ENCODE data around the gene PAFAH1B1.
"Not testable (repeated sequence)": the region's sequence is repeated elsewhere in the genome, so short reads cannot be mapped to it uniquely, and the experiment has no call there.

PAFAH1B1 gene

GRCh38 chr17:2571523-2572303 is 21.7 kb upstream of the PAFAH1B1 start:
- no peaks in the 10 kb centered on the region for H3K9me3 ChIP-seq (ENCODE audit: low read length)
- H3K36me3 ChIP-seq (ENCODE audit: insufficient read depth, low read length) = no peaks in the 10 kb centered on the region
- no peak overlapping the region for H2AFZ ChIP-seq (ENCODE audit: low read depth, low read length)
- H3K27me3 ChIP-seq (ENCODE audit: insufficient read depth, low read length) = peaks cover 3% of the 10 kb centered on the region
- no peak overlapping the region for H3K4me3 ChIP-seq (ENCODE audit: low read length)
- H3K4me1 ChIP-seq (ENCODE audit: insufficient read depth, low read length) = no peaks in the 10 kb centered on the region

GRCh38 chr17:2572304-2572609 is 21.2 kb upstream of the PAFAH1B1 start:
- not testable (repeated sequence) for H3K4me3 ChIP-seq (ENCODE audit: low read length); H3K27me3 ChIP-seq (ENCODE audit: insufficient read depth, low read length); H3K9me3 ChIP-seq (ENCODE audit: low read length); H3K36me3 ChIP-seq (ENCODE audit: insufficient read depth, low read length); H3K4me1 ChIP-seq (ENCODE audit: insufficient read depth, low read length); H2AFZ ChIP-seq (ENCODE audit: low read depth, low read length)

GRCh38 chr17:2580151-2580550 is 13.3 kb upstream of the PAFAH1B1 start:
- Histone ChIP-seq H3K4me3 (ENCODE audit: low read length) (no peak overlapping the region), H3K9me3 (ENCODE audit: low read length) (no peaks in the 10 kb centered on the region), H2AFZ (ENCODE audit: low read depth, low read length) (peak overlapping the region; percentile 66), H3K4me1 (ENCODE audit: insufficient read depth, low read length) (peaks cover 12% of the 10 kb centered on the region), H3K27me3 (ENCODE audit: insufficient read depth, low read length) (no peaks in the 10 kb centered on the region), H3K36me3 (ENCODE audit: insufficient read depth, low read length) (no peaks in the 10 kb centered on the region)

- Histone ChIP-seq H3K36me3 (ENCODE audit: insufficient read depth, low read length) (no peaks in the 10 kb centered on the region), H3K4me1 (ENCODE audit: insufficient read depth, low read length) (peaks cover 12% of the 10 kb centered on the region), H2AFZ (ENCODE audit: low read depth, low read length) (peak overlapping the region; percentile 66), H3K9me3 (ENCODE audit: low read length) (no peaks in the 10 kb centered on the region), H3K4me3 (ENCODE audit: low read length) (peak overlapping the region; percentile 29), H3K27me3 (ENCODE audit: insufficient read depth, low read length) (no peaks in the 10 kb centered on the region)
These were observed 12.8 kb upstream of the PAFAH1B1 start for GRCh38 chr17:2580661-2581060.

GRCh38 chr17:2582493-2582892 is 11.0 kb upstream of the PAFAH1B1 start:
- no peak overlapping the region for H3K4me3 ChIP-seq (ENCODE audit: low read length)
- no peaks in the 10 kb centered on the region for H3K27me3 ChIP-seq (ENCODE audit: insufficient read depth, low read length)
- H3K9me3 ChIP-seq (ENCODE audit: low read length) = no peaks in the 10 kb centered on the region
- no peak overlapping the region for H2AFZ ChIP-seq (ENCODE audit: low read depth, low read length)
- no peaks in the 10 kb centered on the region for H3K36me3 ChIP-seq (ENCODE audit: insufficient read depth, low read length)
- H3K4me1 ChIP-seq (ENCODE audit: insufficient read depth, low read length) = peaks cover 12% of the 10 kb centered on the region

- Histone ChIP-seq H3K9me3 (ENCODE audit: low read length) (no peaks in the 10 kb centered on the region), H3K27me3 (ENCODE audit: insufficient read depth, low read length) (no peaks in the 10 kb centered on the region), H2AFZ (ENCODE audit: low read depth, low read length) (no peak overlapping the region), H3K4me3 (ENCODE audit: low read length) (no peak overlapping the region), H3K36me3 (ENCODE audit: insufficient read depth, low read length) (no peaks in the 10 kb centered on the region), H3K4me1 (ENCODE audit: insufficient read depth, low read length) (no peaks in the 10 kb centered on the region)
These were observed 2.3 kb upstream of the PAFAH1B1 start for GRCh38 chr17:2591040-2591640.

- peak overlapping the region; percentile 91 for H3K4me3 ChIP-seq (ENCODE audit: low read length)
These were observed 617 bp downstream of the PAFAH1B1 start for GRCh38 chr17:2593821-2594721.

GRCh38 chr17:2594722-2595599 is 1.5 kb downstream of the PAFAH1B1 start:
- Histone ChIP-seq H3K36me3 (ENCODE audit: insufficient read depth, low read length) (no peaks in the 10 kb centered on the region), H3K9me3 (ENCODE audit: low read length) (no peaks in the 10 kb centered on the region), H3K27me3 (ENCODE audit: insufficient read depth, low read length) (no peaks in the 10 kb centered on the region), H2AFZ (ENCODE audit: low read depth, low read length) (no peak overlapping the region), H3K4me3 (ENCODE audit: low read length) (peak overlapping the region; percentile 91), H3K4me1 (ENCODE audit: insufficient read depth, low read length) (no peaks in the 10 kb centered on the region)

More at GRCh38 chr17:2593821-2594721, 617 bp downstream of the PAFAH1B1 start:
- Histone ChIP-seq H2AFZ (ENCODE audit: low read depth, low read length) (no peak overlapping the region), H3K27me3 (ENCODE audit: insufficient read depth, low read length) (no peaks in the 10 kb centered on the region), H3K36me3 (ENCODE audit: insufficient read depth, low read length) (no peaks in the 10 kb centered on the region), H3K4me1 (ENCODE audit: insufficient read depth, low read length) (no peaks in the 10 kb centered on the region), H3K9me3 (ENCODE audit: low read length) (no peaks in the 10 kb centered on the region)

GRCh38 chr17:2595716-2596115 is 2.3 kb downstream of the PAFAH1B1 start:
- Histone ChIP-seq H3K4me3 (ENCODE audit: low read length) (peak overlapping the region; percentile 91), H3K27me3 (ENCODE audit: insufficient read depth, low read length) (no peaks in the 10 kb centered on the region), H3K36me3 (ENCODE audit: insufficient read depth, low read length) (no peaks in the 10 kb centered on the region), H3K4me1 (ENCODE audit: insufficient read depth, low read length) (no peaks in the 10 kb centered on the region), H2AFZ (ENCODE audit: low read depth, low read length) (no peak overlapping the region), H3K9me3 (ENCODE audit: low read length) (no peaks in the 10 kb centered on the region)

GRCh38 chr17:2598166-2598565 is 4.7 kb downstream of the PAFAH1B1 start:
- Histone ChIP-seq H3K4me1 (ENCODE audit: insufficient read depth, low read length) (no peaks in the 10 kb centered on the region), H3K27me3 (ENCODE audit: insufficient read depth, low read length) (no peaks in the 10 kb centered on the region), H3K9me3 (ENCODE audit: low read length) (no peaks in the 10 kb centered on the region), H2AFZ (ENCODE audit: low read depth, low read length) (no peak overlapping the region), H3K36me3 (ENCODE audit: insufficient read depth, low read length) (no peaks in the 10 kb centered on the region), H3K4me3 (ENCODE audit: low read length) (no peak overlapping the region)

- no peaks in the 10 kb centered on the region for H3K9me3 ChIP-seq (ENCODE audit: low read length)
- H2AFZ ChIP-seq (ENCODE audit: low read depth, low read length) = no peak overlapping the region
- H3K4me3 ChIP-seq (ENCODE audit: low read length) = no peak overlapping the region
- H3K36me3 ChIP-seq (ENCODE audit: insufficient read depth, low read length) = peaks cover 13% of the 10 kb centered on the region
- no peaks in the 10 kb centered on the region for H3K4me1 ChIP-seq (ENCODE audit: insufficient read depth, low read length)
- H3K27me3 ChIP-seq (ENCODE audit: insufficient read depth, low read length) = no peaks in the 10 kb centered on the region
These were observed 9.2 kb downstream of the PAFAH1B1 start for GRCh38 chr17:2602597-2603017.

- peaks cover 18% of the 10 kb centered on the region for H3K36me3 ChIP-seq (ENCODE audit: insufficient read depth, low read length)
- H3K4me1 ChIP-seq (ENCODE audit: insufficient read depth, low read length) = no peaks in the 10 kb centered on the region
- no peak overlapping the region for H2AFZ ChIP-seq (ENCODE audit: low read depth, low read length)
- H3K27me3 ChIP-seq (ENCODE audit: insufficient read depth, low read length) = no peaks in the 10 kb centered on the region
- H3K9me3 ChIP-seq (ENCODE audit: low read length) = no peaks in the 10 kb centered on the region
- no peak overlapping the region for H3K4me3 ChIP-seq (ENCODE audit: low read length)
These were observed 15.0 kb downstream of the PAFAH1B1 start for GRCh38 chr17:2608350-2608913.

Data from neuron (in vitro differentiated cells).